Measurements from ENCODE around the gene CPNE2.
"Not testable (repeated sequence)": the region's sequence is repeated elsewhere in the genome, so short reads cannot be mapped to it uniquely, and the experiment has no call there.

The CPNE2 gene
- total RNA-seq: 3.2 to 9.7 (median 3.8) reads per million in 4 experiments

- peak; percentile 8 for DNase-seq
These were observed at the start of gene CPNE2 for GRCh38 chr16:57091975-57092785. TSS of gene CPNE2 (plus strand) at chr16:57092583. CDS start at chr16:57110743, 18,160 bp downstream.

- DNase-seq: no peak
These were observed 49.1 kb upstream of the CPNE2 start for GRCh38 chr16:57043248-57043647.

- DNase-seq: no peak
These were observed 47.3 kb upstream of the CPNE2 start for GRCh38 chr16:57044931-57045693.

GRCh38 chr16:57045694-57046381 lies 46.5 kb upstream of the CPNE2 start:
- DNase-seq: peak; percentile 21

GRCh38 chr16:57048095-57048494 lies 44.3 kb upstream of the CPNE2 start:
- no peak for DNase-seq

GRCh38 chr16:57049678-57050077 lies 42.7 kb upstream of the CPNE2 start:
- no peak for DNase-seq

- DNase-seq: no peak
These were observed 40.6 kb upstream of the CPNE2 start for GRCh38 chr16:57051696-57052228.

- DNase-seq: no peak
These were observed 39.2 kb upstream of the CPNE2 start for GRCh38 chr16:57053206-57053605.

GRCh38 chr16:57054338-57054737 lies 38.0 kb upstream of the CPNE2 start:
- no peak for DNase-seq

GRCh38 chr16:57054771-57055170 lies 37.6 kb upstream of the CPNE2 start:
- DNase-seq: no peak

- no peak for DNase-seq
These were observed 36.7 kb upstream of the CPNE2 start for GRCh38 chr16:57055671-57056070.

- no peak for DNase-seq
These were observed 34.0 kb upstream of the CPNE2 start for GRCh38 chr16:57058291-57058861.

- no peak for DNase-seq
These were observed 31.9 kb upstream of the CPNE2 start for GRCh38 chr16:57060323-57061083.

- no peak for DNase-seq
These were observed 31.1 kb upstream of the CPNE2 start for GRCh38 chr16:57061084-57061905.

- no peak for DNase-seq
These were observed 30.1 kb upstream of the CPNE2 start for GRCh38 chr16:57062329-57062728.

- DNase-seq: not testable (repeated sequence)
These were observed 29.2 kb upstream of the CPNE2 start for GRCh38 chr16:57063189-57063588.

GRCh38 chr16:57064995-57065394 lies 27.4 kb upstream of the CPNE2 start:
- no peak for DNase-seq

GRCh38 chr16:57066625-57067024 lies 25.8 kb upstream of the CPNE2 start:
- DNase-seq: no peak

GRCh38 chr16:57067347-57067746 lies 25.0 kb upstream of the CPNE2 start:
- no peak for DNase-seq

- no peak for DNase-seq
These were observed 23.3 kb upstream of the CPNE2 start for GRCh38 chr16:57069053-57069452.

All from effector CD8-positive, alpha-beta T cell (primary cell).